Mammary epithelial cell (primary cell): ENCODE data around the gene ADARB1.

ENCODE experiments used
- EZH2 ChIP-seq: IDR thresholded peaks from 2 replicates; pipeline ENCODE4 v1.6.1; 2012; ENCODE audit warnings: low read length, inconsistent platforms, borderline replicate concordance
- TF ChIP-seq, protein P1 (sequence below), 2 donors: IDR thresholded peaks in 1 of 2; conservative IDR thresholded peaks in 1 of 2; 2 replicates each; pipeline ENCODE4 v1.5.1; 2011 to 2012; ENCODE audit warnings: inconsistent platforms in 2 of 2, low read length in 2 of 2, mild to moderate bottlenecking in 2 of 2, control low read depth in 1 of 2, low read depth in 1 of 2; ENCODE audit not compliant: insufficient read depth in 1 of 2; ENCODE audit errors: extremely low read depth in 1 of 2

DNA sequence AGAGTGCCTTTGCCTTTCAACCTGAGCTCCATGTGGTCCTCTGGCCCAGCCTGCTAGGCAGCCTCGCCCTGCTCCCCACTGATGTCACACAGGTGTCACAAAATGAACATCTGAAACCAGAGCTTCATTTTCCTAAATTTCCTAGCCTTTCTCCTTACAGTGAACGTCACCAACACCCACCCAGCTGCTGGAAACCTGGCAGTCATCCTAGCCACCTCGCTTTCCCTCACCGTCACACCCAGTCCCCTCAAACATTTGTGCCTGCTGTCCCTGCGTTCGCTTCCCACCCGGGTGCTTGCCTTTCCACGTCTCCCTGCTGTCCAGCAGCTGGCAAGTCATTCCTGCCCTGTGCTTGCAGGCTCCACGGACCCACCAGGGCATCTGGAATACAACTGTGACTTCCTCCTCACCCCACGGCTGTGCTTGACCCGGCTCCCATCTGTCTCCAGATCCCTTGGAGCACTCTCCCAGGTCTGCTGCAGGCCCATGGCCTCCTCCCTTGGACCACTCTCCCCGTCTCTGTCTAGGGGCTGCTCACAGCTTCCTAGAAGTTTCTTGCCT lies 23.5 kb downstream of the ADARB1 start:
- TF ChIP-seq, protein P1, sequence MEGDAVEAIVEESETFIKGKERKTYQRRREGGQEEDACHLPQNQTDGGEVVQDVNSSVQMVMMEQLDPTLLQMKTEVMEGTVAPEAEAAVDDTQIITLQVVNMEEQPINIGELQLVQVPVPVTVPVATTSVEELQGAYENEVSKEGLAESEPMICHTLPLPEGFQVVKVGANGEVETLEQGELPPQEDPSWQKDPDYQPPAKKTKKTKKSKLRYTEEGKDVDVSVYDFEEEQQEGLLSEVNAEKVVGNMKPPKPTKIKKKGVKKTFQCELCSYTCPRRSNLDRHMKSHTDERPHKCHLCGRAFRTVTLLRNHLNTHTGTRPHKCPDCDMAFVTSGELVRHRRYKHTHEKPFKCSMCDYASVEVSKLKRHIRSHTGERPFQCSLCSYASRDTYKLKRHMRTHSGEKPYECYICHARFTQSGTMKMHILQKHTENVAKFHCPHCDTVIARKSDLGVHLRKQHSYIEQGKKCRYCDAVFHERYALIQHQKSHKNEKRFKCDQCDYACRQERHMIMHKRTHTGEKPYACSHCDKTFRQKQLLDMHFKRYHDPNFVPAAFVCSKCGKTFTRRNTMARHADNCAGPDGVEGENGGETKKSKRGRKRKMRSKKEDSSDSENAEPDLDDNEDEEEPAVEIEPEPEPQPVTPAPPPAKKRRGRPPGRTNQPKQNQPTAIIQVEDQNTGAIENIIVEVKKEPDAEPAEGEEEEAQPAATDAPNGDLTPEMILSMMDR (conservative IDR thresholded peaks at IDR 0.05 in 1 of 2, IDR thresholded peaks at IDR 0.05 in 1 of 2; ENCODE audit: extremely low read depth in 1 of 2, insufficient read depth in 1 of 2, low read depth in 1 of 2, low read length in 2 of 2), result no peak
- no peak for TF ChIP-seq EZH2
